Sigmoid colon (tissue), 7 donors: Measurements from ENCODE around the gene FOSL2. TPM values are rescaled to one million over a fixed set of nuclear protein-coding genes. Genes with fewer than 3 reads are reported as not detected.

Experiments used
- DNase-seq: peaks from one replicate; pipeline ENCODE4 v3.0.0-alpha.2; 2019
- H3K27ac ChIP-seq, 4 donors: fragments of 200-600 bp; sonication (generic); one replicate each; pipeline ENCODE4 v1.5.1; 2016 to 2019; ENCODE audit warnings: mild to moderate bottlenecking in 1 of 4
- H3K27me3 ChIP-seq, 3 donors: fragments of 200-600 bp; sonication (generic); one replicate each; pipeline ENCODE4 v1.5.1; 2019; ENCODE audit warnings: mild to moderate bottlenecking in 1 of 3
- H3K36me3 ChIP-seq, 4 donors: fragments of 200-600 bp; sonication (generic); one replicate each; pipeline ENCODE4 v1.5.1; 2016 to 2019
- H3K4me1 ChIP-seq, 4 donors: fragments of 200-600 bp; sonication (generic); one replicate each; pipeline ENCODE4 v1.5.1; 2017 to 2019
- H3K4me3 ChIP-seq, 4 donors: fragments of 200-600 bp; sonication (generic); one replicate each; pipeline ENCODE4 v1.5.1; 2017 to 2019; ENCODE audit warnings: mild to moderate bottlenecking in 2 of 4, moderate library complexity in 1 of 4
- H3K9me3 ChIP-seq, 4 donors: fragments of 200-600 bp in 3 of 4; sonication (generic) in 3 of 4; one replicate each; pipeline versions ENCODE4 v1.5.1 to v1.6.1; 2013 to 2019
- EP300 ChIP-seq, 4 donors: sonication (generic); formaldehyde crosslinking; IDR thresholded peaks; one replicate each; pipeline ENCODE4 v1.6.1; 2017; ENCODE audit warnings: antibody characterized with exemption in 4 of 4
- POLR2A ChIP-seq, 2 donors: fragments of 450-650 bp; IDR thresholded peaks; one replicate each; pipeline ENCODE4 v1.6.1; 2016; ENCODE audit warnings: antibody characterized with exemption in 2 of 2, mild to moderate bottlenecking in 2 of 2, moderate library complexity in 2 of 2
- POLR2AphosphoS5 ChIP-seq, 4 donors: sonication (generic); formaldehyde crosslinking; IDR thresholded peaks; one replicate each; pipeline ENCODE4 v1.6.1; 2017; ENCODE audit warnings: antibody characterized with exemption in 4 of 4
- WGBS, 2 donors: extraction: QIAGEN DNeasy Blood & Tissue Kit; methylation state at CpG; one replicate each; pipeline ENCODE4 v1.1.7; 2013; 5-methylcytosine and 5-hydroxymethylcytosine counted together
- intact Hi-C: fragments of 100-400 bp; cut with DNase I; formaldehyde crosslinking; loops from one replicate; pipeline ENCODE4 v1.15.1; 2023
- polyA plus RNA-seq, 3 donors: library from polyadenylated mRNA; stranded (reverse); fragments of 200-250 nt; gene quantifications; one replicate each; pipeline ENCODE4 v1.2.3, GENCODE V29; 2013
- total RNA-seq, 4 donors: library from RNA; depleted of rRNA; stranded (reverse); fragments of >200 nt; gene quantifications; one replicate each; pipeline ENCODE4 v1.1.0, GENCODE V29; 2016
- TF ChIP-seq, protein P1 (sequence below), 4 experiments: fragments of 450-650 bp in 3 of 4; fragments of 200-600 bp in 1 of 4; IDR thresholded peaks; one replicate each; pipeline ENCODE4 v1.5.1; 2016 to 2019; ENCODE audit warnings: antibody characterized with exemption in 4 of 4, mild to moderate bottlenecking in 3 of 4, moderate library complexity in 2 of 4
- donor health status: healthy with polysubstance abuse.
- donor health status: Bipolar disorder and iron deficiency.
- donor health status: healthy.

The FOSL2 gene
- total and polyA plus RNA-seq, 7 donors = 30.0 to 208 (median 65.8) TPM

DNA sequence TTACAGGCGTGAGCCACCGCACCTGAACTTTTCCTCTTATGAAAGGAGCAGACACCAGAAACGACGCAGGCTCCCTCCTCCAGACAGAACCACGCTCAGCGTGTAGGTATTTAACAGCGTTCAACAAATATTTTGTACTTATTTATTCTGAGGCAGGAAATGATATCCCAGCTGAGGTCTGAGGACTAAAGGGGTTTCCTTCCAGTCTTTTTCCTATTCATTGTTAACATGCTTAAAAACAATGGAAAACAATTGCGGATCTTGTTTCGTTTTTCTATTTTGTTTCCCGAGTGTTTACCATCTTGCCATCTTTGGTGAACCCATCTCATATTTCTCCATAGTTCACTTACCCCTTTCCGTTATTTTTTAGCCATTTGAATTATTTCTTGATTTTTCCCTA lies 43.7 kb upstream of the FOSL2 start:
- intact Hi-C loops = no loop called here
- H3K36me3 ChIP-seq = no peaks in the 10 kb centered on the region
- no peak overlapping the region for H3K27ac ChIP-seq
- no peaks in the 10 kb centered on the region for H3K27me3 ChIP-seq
- TF ChIP-seq, protein P1, sequence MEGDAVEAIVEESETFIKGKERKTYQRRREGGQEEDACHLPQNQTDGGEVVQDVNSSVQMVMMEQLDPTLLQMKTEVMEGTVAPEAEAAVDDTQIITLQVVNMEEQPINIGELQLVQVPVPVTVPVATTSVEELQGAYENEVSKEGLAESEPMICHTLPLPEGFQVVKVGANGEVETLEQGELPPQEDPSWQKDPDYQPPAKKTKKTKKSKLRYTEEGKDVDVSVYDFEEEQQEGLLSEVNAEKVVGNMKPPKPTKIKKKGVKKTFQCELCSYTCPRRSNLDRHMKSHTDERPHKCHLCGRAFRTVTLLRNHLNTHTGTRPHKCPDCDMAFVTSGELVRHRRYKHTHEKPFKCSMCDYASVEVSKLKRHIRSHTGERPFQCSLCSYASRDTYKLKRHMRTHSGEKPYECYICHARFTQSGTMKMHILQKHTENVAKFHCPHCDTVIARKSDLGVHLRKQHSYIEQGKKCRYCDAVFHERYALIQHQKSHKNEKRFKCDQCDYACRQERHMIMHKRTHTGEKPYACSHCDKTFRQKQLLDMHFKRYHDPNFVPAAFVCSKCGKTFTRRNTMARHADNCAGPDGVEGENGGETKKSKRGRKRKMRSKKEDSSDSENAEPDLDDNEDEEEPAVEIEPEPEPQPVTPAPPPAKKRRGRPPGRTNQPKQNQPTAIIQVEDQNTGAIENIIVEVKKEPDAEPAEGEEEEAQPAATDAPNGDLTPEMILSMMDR (IDR thresholded peaks at IDR 0.05) = no peak
- TF ChIP-seq POLR2AphosphoS5 (IDR thresholded peaks at IDR 0.05) (no peak), POLR2A (IDR thresholded peaks at IDR 0.05) (no peak), EP300 (IDR thresholded peaks at IDR 0.05) (no peak)
- WGBS, 2 donors = 94 to 96% methylated on average over 11 of the region's 11 CpGs
- no peak overlapping the region for H3K4me3 ChIP-seq
- no peak for DNase-seq
- H3K9me3 ChIP-seq = no peaks in the 10 kb centered on the region
- peaks cover 0 to 21% (median 14%) of the 10 kb centered on the region in 4 donors for H3K4me1 ChIP-seq

GRCh38 chr2:28349546-28350165 lies 43.0 kb upstream of the FOSL2 start:
- TF ChIP-seq EP300 (IDR thresholded peaks at IDR 0.05) = no peak
- TF ChIP-seq, protein P1 (IDR thresholded peaks at IDR 0.05) = no peak
- TF ChIP-seq POLR2AphosphoS5 (IDR thresholded peaks at IDR 0.05) = no peak
- H3K36me3 ChIP-seq = no peaks in the 10 kb centered on the region
- H3K27ac ChIP-seq = no peak overlapping the region
- H3K4me1 ChIP-seq = peaks cover 0 to 21% (median 14%) of the 10 kb centered on the region in 4 donors
- peak; percentile 55 for DNase-seq
- intact Hi-C loops = no loop called here
- H3K9me3 ChIP-seq = no peaks in the 10 kb centered on the region
- whole genome bisulfite sequencing, 2 donors = 86 to 89% methylated on average over 11 of the region's 11 CpGs
- H3K27me3 ChIP-seq = no peaks in the 10 kb centered on the region
- H3K4me3 ChIP-seq = no peak overlapping the region

GRCh38 chr2:28350196-28350595 lies 42.5 kb upstream of the FOSL2 start:
- peak; percentile 47 for DNase-seq
- no peaks in the 10 kb centered on the region for H3K27me3 ChIP-seq
- H3K9me3 ChIP-seq = no peaks in the 10 kb centered on the region
- intact Hi-C loops = no loop called here
- 97% methylated on average over 17 of the region's 17 CpGs for WGBS, 2 donors
- H3K27ac ChIP-seq = no peak overlapping the region
- TF ChIP-seq POLR2AphosphoS5 (IDR thresholded peaks at IDR 0.05) = no peak
- TF ChIP-seq EP300 (IDR thresholded peaks at IDR 0.05) = no peak
- TF ChIP-seq, protein P1 (IDR thresholded peaks at IDR 0.05) = no peak
- TF ChIP-seq POLR2A (IDR thresholded peaks at IDR 0.05) = no peak
- H3K4me3 ChIP-seq = no peak overlapping the region
- peaks cover 0 to 24% (median 17%) of the 10 kb centered on the region in 4 donors for H3K4me1 ChIP-seq
- no peaks in the 10 kb centered on the region for H3K36me3 ChIP-seq

DNA sequence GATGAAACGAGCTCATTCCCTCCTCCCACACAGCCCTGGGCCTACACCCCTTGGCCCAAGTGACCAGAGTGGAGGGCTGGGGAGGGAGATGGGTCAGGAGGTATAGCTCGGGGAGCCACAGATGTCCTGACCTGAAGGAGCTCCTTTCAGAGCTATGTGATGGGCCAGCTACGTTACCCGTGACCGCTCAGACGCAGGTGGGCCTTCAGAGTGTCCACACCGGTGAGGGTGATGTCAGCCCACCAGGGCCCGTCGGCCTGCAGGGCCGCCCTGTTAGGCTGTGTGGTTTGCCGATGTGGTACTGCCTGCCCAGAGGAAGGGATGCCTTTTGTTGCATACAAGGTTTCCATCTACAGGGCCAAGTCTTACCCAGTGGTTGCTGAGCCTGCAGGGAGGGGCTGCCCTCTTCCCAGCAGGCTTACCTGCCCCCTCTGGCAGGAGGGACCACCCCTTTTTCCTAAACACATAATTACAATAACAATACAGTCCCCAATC lies 41.8 kb upstream of the FOSL2 start:
- 93 to 95% methylated on average over 11 of the region's 11 CpGs for WGBS, 2 donors
- Histone ChIP-seq H3K4me1 (peaks cover 0 to 31% (median 23%) of the 10 kb centered on the region in 4 donors), H3K9me3 (no peaks in the 10 kb centered on the region), H3K27me3 (no peaks in the 10 kb centered on the region), H3K4me3 (no peak overlapping the region), H3K36me3 (no peaks in the 10 kb centered on the region), H3K27ac (no peak overlapping the region)
- DNase-seq = peak; percentile 50
- intact Hi-C loops = no loop called here
- no peak for TF ChIP-seq EP300 (IDR thresholded peaks at IDR 0.05)
- TF ChIP-seq POLR2A (IDR thresholded peaks at IDR 0.05) = no peak
- no peak for TF ChIP-seq POLR2AphosphoS5 (IDR thresholded peaks at IDR 0.05)
- TF ChIP-seq, protein P1 (IDR thresholded peaks at IDR 0.05) = no peak
